ENCODE data around the gene ACSM6.
A peak's percentile ranks its signal among the peaks of the same experiment; 100 is the strongest.

ACSM6 gene

DNA sequence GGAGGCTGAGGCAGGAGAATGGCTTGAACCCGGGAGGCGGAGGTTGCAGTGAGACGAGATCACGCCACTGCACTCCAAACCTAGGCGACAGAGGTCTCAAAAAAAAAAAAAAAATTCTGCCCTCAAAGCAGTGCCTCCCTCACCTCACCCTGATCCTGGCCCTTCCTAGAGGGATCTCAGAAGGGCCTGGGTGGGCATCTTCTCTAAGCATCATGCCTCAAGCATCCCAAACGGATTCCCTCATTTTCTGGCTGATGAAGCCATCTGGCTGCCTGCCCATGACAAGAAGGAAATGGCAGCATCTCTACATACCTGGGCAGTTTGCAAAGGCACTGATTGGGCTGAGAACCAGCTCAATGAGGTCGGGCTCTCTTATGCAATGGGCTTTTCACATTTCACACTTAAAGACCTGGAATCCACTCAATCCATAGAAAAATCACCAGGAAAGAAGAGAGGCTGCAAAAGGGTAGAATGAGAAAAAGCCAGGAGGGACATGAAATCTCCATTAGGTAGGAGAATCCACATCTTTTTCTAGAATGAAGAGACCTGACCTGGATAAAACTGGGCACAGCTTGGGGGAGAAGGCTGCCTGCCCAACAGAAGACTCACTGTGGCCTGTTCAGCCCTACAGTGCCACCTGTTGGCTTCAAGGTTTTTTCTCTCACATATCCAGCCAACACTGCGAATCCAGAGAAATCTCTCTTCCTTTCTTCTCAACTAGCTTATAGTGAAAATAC lies 48.7 kb downstream of the ACSM6 start:
- TF ChIP-seq, protein P1, sequence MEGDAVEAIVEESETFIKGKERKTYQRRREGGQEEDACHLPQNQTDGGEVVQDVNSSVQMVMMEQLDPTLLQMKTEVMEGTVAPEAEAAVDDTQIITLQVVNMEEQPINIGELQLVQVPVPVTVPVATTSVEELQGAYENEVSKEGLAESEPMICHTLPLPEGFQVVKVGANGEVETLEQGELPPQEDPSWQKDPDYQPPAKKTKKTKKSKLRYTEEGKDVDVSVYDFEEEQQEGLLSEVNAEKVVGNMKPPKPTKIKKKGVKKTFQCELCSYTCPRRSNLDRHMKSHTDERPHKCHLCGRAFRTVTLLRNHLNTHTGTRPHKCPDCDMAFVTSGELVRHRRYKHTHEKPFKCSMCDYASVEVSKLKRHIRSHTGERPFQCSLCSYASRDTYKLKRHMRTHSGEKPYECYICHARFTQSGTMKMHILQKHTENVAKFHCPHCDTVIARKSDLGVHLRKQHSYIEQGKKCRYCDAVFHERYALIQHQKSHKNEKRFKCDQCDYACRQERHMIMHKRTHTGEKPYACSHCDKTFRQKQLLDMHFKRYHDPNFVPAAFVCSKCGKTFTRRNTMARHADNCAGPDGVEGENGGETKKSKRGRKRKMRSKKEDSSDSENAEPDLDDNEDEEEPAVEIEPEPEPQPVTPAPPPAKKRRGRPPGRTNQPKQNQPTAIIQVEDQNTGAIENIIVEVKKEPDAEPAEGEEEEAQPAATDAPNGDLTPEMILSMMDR (IDR thresholded peaks at IDR 0.05; ENCODE audit: low read depth, low read length, poor library complexity, severe bottlenecking): peak; percentile 55
- no peak for TF ChIP-seq EZH2phosphoT487 (IDR thresholded peaks at IDR 0.05; ENCODE audit: borderline replicate concordance, low read length)
- Histone ChIP-seq H3K27me3 (ENCODE audit: control insufficient read depth, low read length) (no peaks in the 10 kb centered on the region), H3F3A (ENCODE audit: control insufficient read depth, insufficient read depth) (no peaks in the 10 kb centered on the region), H3K27ac (ENCODE audit: low read depth, low read length) (no peak overlapping the region), H3K4me3 (ENCODE audit: low read length) (no peak overlapping the region), H3K4me2 (ENCODE audit: low read length) (no peak overlapping the region), H4K20me1 (ENCODE audit: control insufficient read depth, insufficient read depth, low read depth, low read length) (no peaks in the 10 kb centered on the region), H3K79me2 (ENCODE audit: control insufficient read depth, low read length) (no peaks in the 10 kb centered on the region), H3K9me2 (replicated peaks; ENCODE audit: control insufficient read depth, low read length) (no peaks in the 10 kb centered on the region), H3K9me3 (ENCODE audit: control insufficient read depth, insufficient read depth, low read length) (no peaks in the 10 kb centered on the region), H3K36me3 (ENCODE audit: control insufficient read depth, low read length) (peaks cover 60% of the 10 kb centered on the region), H3K4me1 (ENCODE audit: control insufficient read depth, low read length) (peaks cover 13% of the 10 kb centered on the region)

DNA sequence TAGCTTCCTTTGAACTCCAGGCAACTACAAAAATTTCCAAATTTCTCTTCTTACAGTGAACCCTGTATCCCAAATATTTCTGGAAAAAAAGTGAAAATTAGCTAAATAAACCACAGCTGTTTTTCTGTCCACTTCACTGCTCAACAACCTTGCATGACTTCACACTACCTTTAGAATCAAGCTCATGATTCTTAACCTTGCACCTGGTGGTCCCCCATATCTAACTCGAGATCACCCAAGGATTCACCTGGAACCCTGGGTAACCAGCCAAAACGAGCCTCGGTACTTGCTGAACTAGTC lies 49.2 kb downstream of the ACSM6 start:
- Histone ChIP-seq H3K4me3 (ENCODE audit: low read length) (no peak overlapping the region), H3K4me2 (ENCODE audit: low read length) (no peak overlapping the region), H3F3A (ENCODE audit: control insufficient read depth, insufficient read depth) (no peaks in the 10 kb centered on the region), H3K27ac (ENCODE audit: low read depth, low read length) (no peak overlapping the region), H3K27me3 (ENCODE audit: control insufficient read depth, low read length) (no peaks in the 10 kb centered on the region), H3K4me1 (ENCODE audit: control insufficient read depth, low read length) (peaks cover 13% of the 10 kb centered on the region), H3K79me2 (ENCODE audit: control insufficient read depth, low read length) (no peaks in the 10 kb centered on the region), H4K20me1 (ENCODE audit: control insufficient read depth, insufficient read depth, low read depth, low read length) (no peaks in the 10 kb centered on the region), H3K36me3 (ENCODE audit: control insufficient read depth, low read length) (peaks cover 55% of the 10 kb centered on the region), H3K9me3 (ENCODE audit: control insufficient read depth, insufficient read depth, low read length) (no peaks in the 10 kb centered on the region), H3K9me2 (replicated peaks; ENCODE audit: control insufficient read depth, low read length) (no peaks in the 10 kb centered on the region)
- no peak for TF ChIP-seq EZH2phosphoT487 (IDR thresholded peaks at IDR 0.05; ENCODE audit: borderline replicate concordance, low read length)
- TF ChIP-seq, protein P1 (IDR thresholded peaks at IDR 0.05; ENCODE audit: low read depth, low read length, poor library complexity, severe bottlenecking): no peak

DNA sequence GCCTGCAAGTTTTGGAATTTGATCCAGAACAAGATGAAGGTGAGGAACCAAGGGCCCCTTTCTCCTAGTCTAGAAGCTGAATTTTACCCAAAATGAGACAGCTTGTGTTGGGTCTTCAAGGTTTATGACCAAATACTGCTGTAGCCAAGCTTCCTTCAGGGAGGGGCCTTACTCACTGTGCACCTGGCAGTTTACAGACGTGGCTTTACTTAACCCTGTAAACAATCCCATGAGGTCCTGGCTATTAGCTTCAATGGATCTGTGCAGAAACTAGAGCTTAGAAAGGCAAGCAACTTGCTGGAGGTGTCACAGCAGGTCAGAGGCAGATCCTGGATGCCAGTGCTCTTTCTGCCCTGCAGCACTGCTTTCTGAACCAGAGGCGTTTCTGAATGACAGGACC lies 50.1 kb downstream of the ACSM6 start:
- Histone ChIP-seq H3K4me1 (ENCODE audit: control insufficient read depth, low read length) (peaks cover 13% of the 10 kb centered on the region), H3K27me3 (ENCODE audit: control insufficient read depth, low read length) (no peaks in the 10 kb centered on the region), H3K4me2 (ENCODE audit: low read length) (no peak overlapping the region), H3K4me3 (ENCODE audit: low read length) (no peak overlapping the region), H4K20me1 (ENCODE audit: control insufficient read depth, insufficient read depth, low read depth, low read length) (no peaks in the 10 kb centered on the region), H3K9me2 (replicated peaks; ENCODE audit: control insufficient read depth, low read length) (no peaks in the 10 kb centered on the region), H3F3A (ENCODE audit: control insufficient read depth, insufficient read depth) (no peaks in the 10 kb centered on the region), H3K27ac (ENCODE audit: low read depth, low read length) (no peak overlapping the region), H3K79me2 (ENCODE audit: control insufficient read depth, low read length) (no peaks in the 10 kb centered on the region), H3K36me3 (ENCODE audit: control insufficient read depth, low read length) (peaks cover 57% of the 10 kb centered on the region), H3K9me3 (ENCODE audit: control insufficient read depth, insufficient read depth, low read length) (no peaks in the 10 kb centered on the region)
- TF ChIP-seq, protein P1 (IDR thresholded peaks at IDR 0.05; ENCODE audit: low read depth, low read length, poor library complexity, severe bottlenecking): no peak
- TF ChIP-seq EZH2phosphoT487 (IDR thresholded peaks at IDR 0.05; ENCODE audit: borderline replicate concordance, low read length): no peak

All from DOHH2 (cell line).